ENCODE data around the gene RASL10B. TPM values are rescaled to one million over a fixed set of nuclear protein-coding genes. Genes with fewer than 3 reads are reported as not detected.

The RASL10B gene
- total RNA-seq, 2 donors from 2014 or later = 39.2 to 61.9 TPM

- Histone ChIP-seq H3K36me3 (peaks cover 31% of the 10 kb centered on the region), H3K27ac (peak overlapping the region; percentile 0 to 47)
- no peak for TF ChIP-seq CTCF (IDR thresholded peaks at IDR 0.05)
Observed at GRCh38 chr17:35726953-35727460, 4.4 kb upstream of the RASL10B start.

GRCh38 chr17:35727635-35728034 is 3.8 kb upstream of the RASL10B start:
- Histone ChIP-seq H3K4me3 (no peak overlapping the region), H3K27me3 (no peaks in the 10 kb centered on the region), H3K4me1 (peaks cover 0 to 34% of the 10 kb centered on the region in 2 donors), H3K9me3 (no peaks in the 10 kb centered on the region), H3K27ac (no peak overlapping the region), H3K36me3 (peaks cover 31% of the 10 kb centered on the region)
- DNase-seq (ENCODE audit: low spot score) = no peak
- TF ChIP-seq CTCF (IDR thresholded peaks at IDR 0.05) = no peak

More at GRCh38 chr17:35726953-35727460, 4.4 kb upstream of the RASL10B start:
- Histone ChIP-seq H3K9me3 (no peaks in the 10 kb centered on the region), H3K4me1 (peaks cover 0 to 34% of the 10 kb centered on the region in 2 donors), H3K4me3 (no peak overlapping the region), H3K27me3 (no peaks in the 10 kb centered on the region)
- no peak for DNase-seq (ENCODE audit: low spot score)

GRCh38 chr17:35728551-35728950 is 2.9 kb upstream of the RASL10B start:
- Histone ChIP-seq H3K4me3 (no peak overlapping the region), H3K4me1 (peaks cover 0 to 34% of the 10 kb centered on the region in 2 donors), H3K36me3 (peaks cover 23% of the 10 kb centered on the region), H3K9me3 (no peaks in the 10 kb centered on the region), H3K27me3 (no peaks in the 10 kb centered on the region), H3K27ac (no peak overlapping the region)
- DNase-seq (ENCODE audit: low spot score) = peak; percentile 49
- no peak for TF ChIP-seq CTCF (IDR thresholded peaks at IDR 0.05)

DNA sequence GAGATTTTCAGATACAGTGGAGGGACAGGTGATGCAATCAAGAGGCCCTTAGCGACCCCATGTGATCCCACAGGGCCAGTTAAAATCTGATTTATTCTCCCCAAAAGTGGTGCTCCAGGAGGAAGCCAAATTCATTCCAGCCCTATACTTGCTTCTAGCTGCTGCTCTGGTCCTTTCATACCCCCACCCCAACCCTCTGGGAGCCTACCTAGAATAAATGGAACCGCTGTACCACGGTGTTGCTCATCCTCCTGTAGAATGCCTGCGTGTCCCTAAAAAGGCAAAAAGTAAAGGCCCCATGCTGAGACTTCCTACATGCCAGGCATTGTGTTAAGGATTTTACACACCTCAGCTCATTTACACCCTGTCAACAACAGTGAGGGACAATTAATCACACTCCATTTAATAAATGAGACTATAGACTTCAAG is 2.0 kb upstream of the RASL10B start:
- H3K27me3 ChIP-seq = no peaks in the 10 kb centered on the region

GRCh38 chr17:35730400-35731005 is 936 bp upstream of the RASL10B start:
- no peak overlapping the region for H3K4me3 ChIP-seq
- H3K36me3 ChIP-seq = peaks cover 3% of the 10 kb centered on the region
- H3K27ac ChIP-seq = no peak overlapping the region
- TF ChIP-seq CTCF (IDR thresholded peaks at IDR 0.05) = no peak
- H3K9me3 ChIP-seq = no peaks in the 10 kb centered on the region
- peaks cover 0 to 34% of the 10 kb centered on the region in 2 donors for H3K4me1 ChIP-seq
- no peak for DNase-seq (ENCODE audit: low spot score)
- H3K27me3 ChIP-seq = no peaks in the 10 kb centered on the region

More for the DNA sequence above, 2.0 kb upstream of the RASL10B start:
- Histone ChIP-seq H3K4me3 (no peak overlapping the region), H3K9me3 (no peaks in the 10 kb centered on the region), H3K4me1 (peaks cover 0 to 34% of the 10 kb centered on the region in 2 donors), H3K36me3 (peaks cover 14% of the 10 kb centered on the region), H3K27ac (no peak overlapping the region)
- no peak for TF ChIP-seq CTCF (IDR thresholded peaks at IDR 0.05)
- no peak for DNase-seq (ENCODE audit: low spot score)

All from right atrium auricular region (tissue), 2 donors.